Measurements from ENCODE around the gene BEAN1.

Gene BEAN1

DNA sequence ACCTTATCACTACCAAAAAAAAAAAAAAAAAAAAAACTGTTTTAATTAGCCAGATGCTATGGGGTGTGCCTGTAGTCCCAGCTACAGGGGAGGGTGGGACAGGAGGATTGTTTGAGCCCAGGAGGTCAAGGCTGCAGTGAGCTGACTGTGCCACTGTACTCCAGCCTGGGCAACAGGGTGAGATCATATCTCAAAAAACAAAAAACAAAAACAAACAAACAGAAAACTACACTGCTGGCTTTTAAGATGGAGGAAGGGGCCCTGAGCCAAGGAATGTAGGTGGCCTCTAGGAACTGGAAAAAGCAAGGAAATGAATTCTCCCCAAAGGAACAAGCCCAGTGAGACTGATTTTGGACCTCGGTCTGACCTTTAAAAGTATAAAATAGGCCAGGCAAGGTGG is 61.4 kb downstream of the BEAN1 start:
- no peak overlapping the region for H2AFZ ChIP-seq
- H3K27ac ChIP-seq = no peak overlapping the region
- no peak overlapping the region for H3K9ac ChIP-seq
- H3K4me1 ChIP-seq = peaks cover 9% of the 10 kb centered on the region
- TF ChIP-seq, protein P1, sequence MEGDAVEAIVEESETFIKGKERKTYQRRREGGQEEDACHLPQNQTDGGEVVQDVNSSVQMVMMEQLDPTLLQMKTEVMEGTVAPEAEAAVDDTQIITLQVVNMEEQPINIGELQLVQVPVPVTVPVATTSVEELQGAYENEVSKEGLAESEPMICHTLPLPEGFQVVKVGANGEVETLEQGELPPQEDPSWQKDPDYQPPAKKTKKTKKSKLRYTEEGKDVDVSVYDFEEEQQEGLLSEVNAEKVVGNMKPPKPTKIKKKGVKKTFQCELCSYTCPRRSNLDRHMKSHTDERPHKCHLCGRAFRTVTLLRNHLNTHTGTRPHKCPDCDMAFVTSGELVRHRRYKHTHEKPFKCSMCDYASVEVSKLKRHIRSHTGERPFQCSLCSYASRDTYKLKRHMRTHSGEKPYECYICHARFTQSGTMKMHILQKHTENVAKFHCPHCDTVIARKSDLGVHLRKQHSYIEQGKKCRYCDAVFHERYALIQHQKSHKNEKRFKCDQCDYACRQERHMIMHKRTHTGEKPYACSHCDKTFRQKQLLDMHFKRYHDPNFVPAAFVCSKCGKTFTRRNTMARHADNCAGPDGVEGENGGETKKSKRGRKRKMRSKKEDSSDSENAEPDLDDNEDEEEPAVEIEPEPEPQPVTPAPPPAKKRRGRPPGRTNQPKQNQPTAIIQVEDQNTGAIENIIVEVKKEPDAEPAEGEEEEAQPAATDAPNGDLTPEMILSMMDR (IDR thresholded peaks at IDR 0.05) = no peak
- no peak overlapping the region for H3K4me2 ChIP-seq (ENCODE audit: low read length)
- no peaks in the 10 kb centered on the region for H3K36me3 ChIP-seq (ENCODE audit: control insufficient read depth, insufficient read depth, low read length)
- no peaks in the 10 kb centered on the region for H3K27me3 ChIP-seq (ENCODE audit: control insufficient read depth, insufficient read depth, low read length)
- H3K4me3 ChIP-seq (ENCODE audit: low read depth, low read length) = no peak overlapping the region
- no peaks in the 10 kb centered on the region for H3K79me2 ChIP-seq
- H3K9me3 ChIP-seq (ENCODE audit: control insufficient read depth, low read length) = no peaks in the 10 kb centered on the region

DNA sequence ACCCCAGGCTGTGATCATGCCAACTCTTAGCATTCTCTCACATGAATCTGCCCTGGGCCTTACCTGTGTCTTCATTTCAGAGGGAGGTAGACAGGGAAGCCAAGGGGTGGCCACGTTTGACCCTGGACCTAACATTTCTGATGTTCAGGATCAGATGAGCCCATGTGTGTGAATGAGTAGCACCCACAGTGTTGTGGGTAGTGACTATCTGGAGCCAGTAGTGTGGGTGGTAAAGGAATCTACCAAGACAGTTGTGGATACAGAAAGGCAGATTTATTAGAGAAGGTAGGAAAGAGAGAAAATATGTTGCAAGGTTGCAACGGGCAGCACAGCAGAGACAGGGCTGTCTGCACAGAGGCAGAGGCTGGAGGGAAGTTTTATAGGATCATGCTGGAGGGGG is 62.3 kb downstream of the BEAN1 start:
- no peaks in the 10 kb centered on the region for H3K79me2 ChIP-seq
- H3K9me3 ChIP-seq (ENCODE audit: control insufficient read depth, low read length) = no peaks in the 10 kb centered on the region
- H3K9ac ChIP-seq = no peak overlapping the region
- H3K36me3 ChIP-seq (ENCODE audit: control insufficient read depth, insufficient read depth, low read length) = no peaks in the 10 kb centered on the region
- no peak overlapping the region for H3K4me2 ChIP-seq (ENCODE audit: low read length)
- H3K4me1 ChIP-seq = peaks cover 9% of the 10 kb centered on the region
- TF ChIP-seq, protein P1 (IDR thresholded peaks at IDR 0.05) = no peak
- no peak overlapping the region for H3K4me3 ChIP-seq (ENCODE audit: low read depth, low read length)
- no peak overlapping the region for H3K27ac ChIP-seq
- H3K27me3 ChIP-seq (ENCODE audit: control insufficient read depth, insufficient read depth, low read length) = no peaks in the 10 kb centered on the region
- H2AFZ ChIP-seq = no peak overlapping the region

DNA sequence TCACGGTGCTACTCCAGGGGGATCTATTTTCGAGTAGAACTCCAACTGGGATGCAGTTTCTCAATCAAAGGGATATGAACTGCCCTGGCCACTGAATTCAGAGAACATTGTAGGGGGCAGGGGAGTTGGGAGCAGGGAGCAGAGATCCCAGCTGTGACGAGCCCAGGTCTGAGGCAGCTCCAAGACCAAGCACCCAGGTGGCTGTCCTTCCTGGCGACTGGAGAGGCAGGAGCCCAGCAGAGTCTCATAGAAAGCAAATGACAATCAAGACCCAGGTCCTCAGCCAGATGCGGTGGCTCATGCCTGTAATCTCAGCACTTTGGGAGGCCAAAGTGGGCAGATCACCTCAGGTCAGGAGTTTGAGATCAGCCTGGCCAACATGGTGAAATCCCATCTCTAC is 62.7 kb downstream of the BEAN1 start:
- Histone ChIP-seq H3K27me3 (ENCODE audit: control insufficient read depth, insufficient read depth, low read length) (no peaks in the 10 kb centered on the region), H3K9ac (no peak overlapping the region), H3K4me1 (peaks cover 9% of the 10 kb centered on the region), H3K79me2 (no peaks in the 10 kb centered on the region), H3K27ac (no peak overlapping the region), H3K36me3 (ENCODE audit: control insufficient read depth, insufficient read depth, low read length) (no peaks in the 10 kb centered on the region), H3K4me3 (ENCODE audit: low read depth, low read length) (no peak overlapping the region), H3K4me2 (ENCODE audit: low read length) (no peak overlapping the region), H3K9me3 (ENCODE audit: control insufficient read depth, low read length) (no peaks in the 10 kb centered on the region), H2AFZ (no peak overlapping the region)
- TF ChIP-seq, protein P1 (IDR thresholded peaks at IDR 0.05) = no peak

DNA sequence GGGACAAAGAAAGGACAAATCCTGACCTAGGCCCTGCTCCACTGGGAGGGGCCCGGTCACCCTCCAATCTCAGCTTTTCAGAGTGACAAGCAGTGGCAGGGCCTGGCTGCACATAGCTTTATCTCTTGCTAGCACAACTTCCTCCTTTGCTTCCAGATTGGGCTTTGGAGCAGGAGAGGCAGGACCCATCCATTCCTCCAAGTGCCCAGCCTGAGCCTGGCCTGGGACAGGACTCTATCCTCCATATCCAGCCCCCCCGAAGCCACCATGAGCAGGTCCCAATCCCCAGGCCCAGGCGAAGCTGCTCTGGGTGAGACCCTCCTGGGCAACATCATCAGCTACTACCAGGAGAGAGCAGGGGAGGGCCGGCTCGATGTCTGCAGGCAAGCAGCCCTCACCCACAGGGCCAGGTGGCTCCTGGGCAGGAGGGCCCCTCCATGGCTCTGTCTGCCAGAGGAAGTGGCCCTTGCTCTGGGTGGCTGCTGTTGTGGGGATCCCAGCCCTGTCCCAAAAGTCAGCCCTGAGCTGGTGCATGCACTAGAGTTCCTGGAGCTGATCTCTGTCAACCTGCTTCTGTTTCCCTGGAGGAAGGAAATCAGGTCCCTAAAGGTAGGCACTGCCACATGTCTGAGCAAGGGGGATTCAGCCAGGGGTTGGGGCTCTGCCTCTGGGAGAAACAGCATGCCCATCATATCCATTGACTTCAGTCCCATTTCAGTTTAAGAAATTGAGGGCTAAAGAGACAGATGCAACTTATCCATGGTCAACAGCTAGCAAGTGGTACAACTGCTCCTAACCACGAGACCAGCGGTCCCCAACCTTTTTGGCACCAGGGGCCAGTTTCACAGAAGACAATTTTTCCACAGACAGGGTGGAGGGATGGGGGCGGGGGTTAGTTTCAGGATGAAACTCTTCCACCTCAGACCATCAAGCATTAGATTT is 64.0 kb downstream of the BEAN1 start:
- no peaks in the 10 kb centered on the region for H3K36me3 ChIP-seq (ENCODE audit: control insufficient read depth, insufficient read depth, low read length)
- H3K4me3 ChIP-seq (ENCODE audit: low read depth, low read length) = no peak overlapping the region
- peaks cover 9% of the 10 kb centered on the region for H3K4me1 ChIP-seq
- H2AFZ ChIP-seq = no peak overlapping the region
- H3K27me3 ChIP-seq (ENCODE audit: control insufficient read depth, insufficient read depth, low read length) = no peaks in the 10 kb centered on the region
- H3K9me3 ChIP-seq (ENCODE audit: control insufficient read depth, low read length) = no peaks in the 10 kb centered on the region
- TF ChIP-seq, protein P1 (IDR thresholded peaks at IDR 0.05) = no peak
- no peaks in the 10 kb centered on the region for H3K79me2 ChIP-seq
- no peak overlapping the region for H3K4me2 ChIP-seq (ENCODE audit: low read length)
- no peak overlapping the region for H3K9ac ChIP-seq
- no peak overlapping the region for H3K27ac ChIP-seq

DNA sequence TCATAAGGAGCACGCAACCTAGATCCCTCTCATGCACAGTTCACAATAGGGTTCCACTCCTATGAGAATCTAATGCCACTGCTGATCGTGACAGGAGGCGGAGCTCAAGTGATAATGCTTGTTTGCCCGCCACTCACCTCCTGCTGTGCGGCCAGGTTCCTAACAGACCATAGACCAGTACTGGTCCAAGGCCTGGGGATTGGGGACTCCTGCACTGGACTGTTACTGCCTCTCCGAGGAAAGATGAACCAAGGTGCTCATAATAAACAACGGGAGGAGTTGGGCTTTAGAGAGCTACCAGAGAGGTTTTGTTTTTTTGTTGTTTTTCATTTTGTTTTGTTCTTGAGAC is 64.6 kb downstream of the BEAN1 start:
- TF ChIP-seq, protein P1 (IDR thresholded peaks at IDR 0.05) = no peak
- no peaks in the 10 kb centered on the region for H3K79me2 ChIP-seq
- H3K4me1 ChIP-seq = peaks cover 5% of the 10 kb centered on the region
- H2AFZ ChIP-seq = no peak overlapping the region
- no peaks in the 10 kb centered on the region for H3K9me3 ChIP-seq (ENCODE audit: control insufficient read depth, low read length)
- no peak overlapping the region for H3K4me2 ChIP-seq (ENCODE audit: low read length)
- H3K9ac ChIP-seq = no peak overlapping the region
- H3K36me3 ChIP-seq (ENCODE audit: control insufficient read depth, insufficient read depth, low read length) = no peaks in the 10 kb centered on the region
- H3K27me3 ChIP-seq (ENCODE audit: control insufficient read depth, insufficient read depth, low read length) = no peaks in the 10 kb centered on the region
- H3K4me3 ChIP-seq (ENCODE audit: low read depth, low read length) = no peak overlapping the region
- H3K27ac ChIP-seq = no peak overlapping the region
